ENCODE results near the gene VAMP4. TPM values are rescaled to one million over a fixed set of nuclear protein-coding genes. Genes with fewer than 3 reads are reported as not detected.

The VAMP4 gene
- total RNA-seq, 1 experiment from 2014 or later, result 4.2 TPM

GRCh38 chr1:171754971-171755370 is 13.1 kb upstream of the VAMP4 start:
- Mint-ChIP-seq H3K4me3 (no peak overlapping the region), H3K4me1 (peaks cover 13 to 14% of the 10 kb centered on the region in 2 experiments), H3K27ac (no peak overlapping the region), H3K27me3 (ENCODE audit: low read depth) (no peaks in the 10 kb centered on the region; the same call in 1 of the 2 replicates), H3K36me3 (ENCODE audit: insufficient read depth in 1 of 3, low read depth in 3 of 3) (peaks cover 0 to 13% (median 10%) of the 10 kb centered on the region in 3 experiments; a peak in 5 of 7 replicates), H3K9me3 (peaks cover 9 to 20% of the 10 kb centered on the region in 2 experiments)
- no peak overlapping the region for H3K4me2 ChIP-seq (ENCODE audit: insufficient read depth, insufficient read length, low read length)
- no peak overlapping the region for H2AK5ac ChIP-seq (ENCODE audit: insufficient read length, low read length)
- peak overlapping the region; percentile 28 for H3K27ac ChIP-seq (ENCODE audit: insufficient read length, low read depth, low read length)
- H2BK12ac ChIP-seq (ENCODE audit: insufficient read length, low read depth, low read length), result no peak overlapping the region
- H3K79me2 ChIP-seq (ENCODE audit: insufficient read depth, low read length), result no peaks in the 10 kb centered on the region
- no peak overlapping the region for H2BK120ac ChIP-seq (ENCODE audit: low read depth, low read length, poor library complexity, severe bottlenecking)
- H3K9me3 ChIP-seq (ENCODE audit: control insufficient read depth, low read depth, low read length), result no peaks in the 10 kb centered on the region
- H2BK15ac ChIP-seq (ENCODE audit: low read depth, low read length), result no peak overlapping the region
- H4K5ac ChIP-seq (ENCODE audit: insufficient read length, low read depth, low read length), result no peak overlapping the region
- no peaks in the 10 kb centered on the region for H3K23me2 ChIP-seq (ENCODE audit: insufficient read length, low read depth, low read length, poor library complexity, severe bottlenecking)
- no peak overlapping the region for H3K23ac ChIP-seq (ENCODE audit: insufficient read length, low read depth, low read length)
- H3K4me1 ChIP-seq (ENCODE audit: insufficient read depth, low read length), result peaks cover 12% of the 10 kb centered on the region; the same call in 1 of the 2 replicates
- no peaks in the 10 kb centered on the region for H4K20me1 ChIP-seq (ENCODE audit: control insufficient read depth, insufficient read depth, insufficient read length)
- H3T11ph ChIP-seq (ENCODE audit: low read length), result no peak overlapping the region
- no peak overlapping the region for H3K56ac ChIP-seq (ENCODE audit: insufficient read length, low read depth, low read length)
- H3K9ac ChIP-seq (ENCODE audit: extremely low read depth, insufficient read length, low read length), result no peak overlapping the region
- H2BK20ac ChIP-seq (ENCODE audit: low read depth, low read length, poor library complexity, severe bottlenecking), result no peak overlapping the region
- WGBS (ENCODE audit: extremely low coverage, insufficient read length, low lambda C conversion rate), result no CpG with 5 or more reads among the region's 1 CpG
- no peak for DNase-seq
- no peak for TF ChIP-seq CTCF (conservative IDR thresholded peaks at IDR 0.05)
- no peak overlapping the region for H2BK5ac ChIP-seq (ENCODE audit: insufficient read length, low read length)
- no peak overlapping the region for H4K91ac ChIP-seq (ENCODE audit: insufficient read length, low read depth, low read length)
- no peaks in the 10 kb centered on the region for H3K27me3 ChIP-seq (ENCODE audit: insufficient read depth, low read length)
- no peaks in the 10 kb centered on the region for H3K79me1 ChIP-seq (ENCODE audit: insufficient read depth, low read depth, low read length, poor library complexity, severe bottlenecking)
- no peak overlapping the region for H4K8ac ChIP-seq (replicated peaks; ENCODE audit: insufficient read length, low read depth, low read length)
- no peak overlapping the region for H3K18ac ChIP-seq (ENCODE audit: insufficient read length, low read depth, low read length)
- no peak overlapping the region for H3K4ac ChIP-seq (ENCODE audit: low read depth, low read length)
- H3K14ac ChIP-seq (ENCODE audit: insufficient read depth, low read length), result no peak overlapping the region
- no peak overlapping the region for H2AFZ ChIP-seq (ENCODE audit: low read length)
